ENCODE data around the gene TIA1. TPM values are rescaled to one million over a fixed set of nuclear protein-coding genes. Genes with fewer than 3 reads are reported as not detected.

Gene TIA1, protein sequence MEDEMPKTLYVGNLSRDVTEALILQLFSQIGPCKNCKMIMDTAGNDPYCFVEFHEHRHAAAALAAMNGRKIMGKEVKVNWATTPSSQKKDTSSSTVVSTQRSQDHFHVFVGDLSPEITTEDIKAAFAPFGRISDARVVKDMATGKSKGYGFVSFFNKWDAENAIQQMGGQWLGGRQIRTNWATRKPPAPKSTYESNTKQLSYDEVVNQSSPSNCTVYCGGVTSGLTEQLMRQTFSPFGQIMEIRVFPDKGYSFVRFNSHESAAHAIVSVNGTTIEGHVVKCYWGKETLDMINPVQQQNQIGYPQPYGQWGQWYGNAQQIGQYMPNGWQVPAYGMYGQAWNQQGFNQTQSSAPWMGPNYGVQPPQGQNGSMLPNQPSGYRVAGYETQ
- 61.4 and 128 TPM in 2 replicates for total RNA-seq

GRCh38 chr2:70248181-70248847 lies at the start of gene TIA1:
TSS of gene TIA1 (minus strand) at chr2:70248628. CDS start at chr2:70248430, 198 bp downstream.

GRCh38 chr2:70190418-70191243 lies 57.8 kb downstream of the TIA1 start, which contains the start of gene C2orf42:
TSS of gene C2orf42 (minus strand) at chr2:70191019. CDS start at chr2:70181985, 9,034 bp downstream.

Small RNA genes within 50 kb of the gene (small RNA-seq; reads per million reads assigned to genes)
- gene AC016700.2 (not detected), gene MIR1285-2 (not detected)

Other genes starting within 250 kb of the TIA1 start
- gene PCBP1, start 161.2 kb downstream of the TIA1 start, total RNA-seq = 60.1 and 65.2 TPM in 2 replicates
- gene C2orf42, start 57.6 kb downstream of the TIA1 start, total RNA-seq = 17.8 and 19.6 TPM in 2 replicates
- 46.7 and 48.5 TPM in 2 replicates for gene PCYOX1, start 9.5 kb upstream of the TIA1 start, total RNA-seq
- gene SNRPG, start 45.1 kb upstream of the TIA1 start, total RNA-seq = 98.5 and 142 TPM in 2 replicates
- gene FAM136A, start 53.4 kb upstream of the TIA1 start, total RNA-seq = 16.5 and 21.5 TPM in 2 replicates